MCF 10A (cell line): ENCODE measurements around the gene PTPRN2. TPM values are rescaled to one million over a fixed set of nuclear protein-coding genes. Genes with fewer than 3 reads are reported as not detected.

ENCODE experiments used
- BruUV-seq: library from RNA; stranded (reverse); fragments of 400-500 nt; replicated peaks from 2 replicates; lab custom pipeline; 2021; lab: Mats Ljungman, UMichigan
- CTCF ChIA-PET: fragments of 300-600 bp; sonication (Branson Sonifier 250); formaldehyde crosslinking; extraction: SDS; loops from one replicate; lab custom pipeline; 2021; ENCODE audit warnings: antibody characterized with exemption, inconsistent platforms; lab: Yijun Ruan, JAX
- POLR2A ChIA-PET: fragments of 300-600, 350-650 bp; sonication (Branson Sonifier 250); formaldehyde crosslinking; extraction: SDS; loops from one replicate; lab custom pipeline; 2020; ENCODE audit warnings: antibody characterized with exemption, inconsistent platforms; lab: Yijun Ruan, JAX
- DNase-seq: peaks from one replicate; pipeline ENCODE4 v3.0.0-alpha.2; 2018; ENCODE audit not compliant: unreplicated experiment
- H3K27ac Mint-ChIP-seq: one replicate; pipeline ENCODE4 v1.8.0; 2022; ENCODE audit warnings: mild to moderate bottlenecking, low read depth, mixed read lengths; ENCODE audit not compliant: unreplicated experiment
- H3K27me3 Mint-ChIP-seq: one replicate; pipeline ENCODE4 v1.8.0; 2022; ENCODE audit warnings: mixed read lengths; ENCODE audit not compliant: insufficient read depth, unreplicated experiment
- H3K36me3 Mint-ChIP-seq: one replicate; pipeline ENCODE4 v1.8.0; 2022; ENCODE audit warnings: mild to moderate bottlenecking, moderate library complexity, mixed read lengths; ENCODE audit not compliant: insufficient read depth, unreplicated experiment
- H3K4me1 Mint-ChIP-seq: one replicate; pipeline ENCODE4 v1.8.0; 2022; ENCODE audit warnings: mixed read lengths; ENCODE audit not compliant: insufficient read depth, unreplicated experiment
- H3K4me3 Mint-ChIP-seq: one replicate; pipeline ENCODE4 v1.8.0; 2022; ENCODE audit warnings: mild to moderate bottlenecking, moderate library complexity, mixed read lengths; ENCODE audit not compliant: unreplicated experiment
- H3K9me3 Mint-ChIP-seq: one replicate; pipeline ENCODE4 v1.8.0; 2022; ENCODE audit warnings: mixed read lengths; ENCODE audit not compliant: unreplicated experiment
- intact Hi-C: fragments of 100-400 bp; cut with micrococcal nuclease; formaldehyde crosslinking; loops from 2 replicates; pipeline ENCODE4 v1.14.1; 2022
- total RNA-seq: library from RNA; stranded (reverse); gene quantifications from 2 replicates; pipeline ENCODE4 v1.2.3, GENCODE V29; 2022
- TF ChIP-seq, protein P1 (sequence below): fragments of 200-600 bp; IDR thresholded peaks from one replicate; pipeline ENCODE4 v1.8.0; 2022; ENCODE audit warnings: antibody characterized with exemption, mild to moderate bottlenecking; ENCODE audit not compliant: unreplicated experiment

PTPRN2 gene
- total RNA-seq, 1 experiment from 2014 or later: 4.5 TPM

DNA sequence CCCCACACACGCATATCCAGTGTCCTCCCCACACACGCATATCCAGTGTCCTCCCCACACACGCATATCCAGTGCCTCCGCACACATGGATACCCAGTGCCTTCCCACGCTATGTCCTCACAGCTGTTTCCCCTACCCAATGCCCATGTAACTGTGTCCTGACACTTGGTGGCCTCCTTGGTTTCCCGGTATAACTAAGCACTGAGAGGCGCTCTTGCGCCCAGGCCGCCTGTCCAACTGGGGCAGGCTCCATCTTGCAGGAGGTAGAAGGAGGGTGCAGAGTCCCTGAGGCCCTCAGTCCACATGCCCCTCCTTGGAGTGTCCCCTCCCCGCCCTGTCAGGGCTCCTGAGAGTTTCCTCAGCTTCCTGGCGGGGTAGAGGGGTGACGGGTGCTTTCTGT lies 715.2 kb downstream of the PTPRN2 start:
- ChIA-PET POLR2A (no interaction called here), CTCF (no interaction called here)
- no peaks in the 10 kb centered on the region for H3K36me3 Mint-ChIP-seq
- H3K27ac Mint-ChIP-seq: no peak overlapping the region
- H3K4me3 Mint-ChIP-seq: no peak overlapping the region
- intact Hi-C loops: no loop called here
- BruUV-seq: no TSS peak
- TF ChIP-seq, protein P1, sequence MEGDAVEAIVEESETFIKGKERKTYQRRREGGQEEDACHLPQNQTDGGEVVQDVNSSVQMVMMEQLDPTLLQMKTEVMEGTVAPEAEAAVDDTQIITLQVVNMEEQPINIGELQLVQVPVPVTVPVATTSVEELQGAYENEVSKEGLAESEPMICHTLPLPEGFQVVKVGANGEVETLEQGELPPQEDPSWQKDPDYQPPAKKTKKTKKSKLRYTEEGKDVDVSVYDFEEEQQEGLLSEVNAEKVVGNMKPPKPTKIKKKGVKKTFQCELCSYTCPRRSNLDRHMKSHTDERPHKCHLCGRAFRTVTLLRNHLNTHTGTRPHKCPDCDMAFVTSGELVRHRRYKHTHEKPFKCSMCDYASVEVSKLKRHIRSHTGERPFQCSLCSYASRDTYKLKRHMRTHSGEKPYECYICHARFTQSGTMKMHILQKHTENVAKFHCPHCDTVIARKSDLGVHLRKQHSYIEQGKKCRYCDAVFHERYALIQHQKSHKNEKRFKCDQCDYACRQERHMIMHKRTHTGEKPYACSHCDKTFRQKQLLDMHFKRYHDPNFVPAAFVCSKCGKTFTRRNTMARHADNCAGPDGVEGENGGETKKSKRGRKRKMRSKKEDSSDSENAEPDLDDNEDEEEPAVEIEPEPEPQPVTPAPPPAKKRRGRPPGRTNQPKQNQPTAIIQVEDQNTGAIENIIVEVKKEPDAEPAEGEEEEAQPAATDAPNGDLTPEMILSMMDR: no peak
- no peak for DNase-seq
- no peaks in the 10 kb centered on the region for H3K27me3 Mint-ChIP-seq
- no peaks in the 10 kb centered on the region for H3K4me1 Mint-ChIP-seq
- H3K9me3 Mint-ChIP-seq: peaks cover 21% of the 10 kb centered on the region

DNA sequence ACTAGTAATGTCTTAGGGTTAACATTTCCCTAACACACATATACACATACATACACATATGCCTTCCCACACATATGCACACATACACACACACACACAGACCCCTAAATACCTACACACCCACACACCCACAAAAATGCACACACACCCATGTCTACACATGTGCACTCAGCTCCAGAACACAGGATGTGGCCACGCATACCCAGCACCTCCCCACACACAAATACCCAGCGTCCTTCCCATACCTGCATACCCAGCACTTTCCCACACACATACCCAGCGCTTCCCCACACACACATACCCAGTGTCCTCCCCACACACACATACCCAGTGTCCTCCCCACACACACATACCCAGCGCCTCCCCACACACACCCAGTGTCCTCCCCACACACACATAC lies 715.9 kb downstream of the PTPRN2 start:
- BruUV-seq: no TSS peak
- H3K4me1 Mint-ChIP-seq: no peaks in the 10 kb centered on the region
- peaks cover 21% of the 10 kb centered on the region for H3K9me3 Mint-ChIP-seq
- ChIA-PET POLR2A (interaction anchor here (0.7 kb wide), 2 partner anchors 16 to 1236 kb away, joined by 3 read pairs; no protein-coding TSS in a partner anchor), CTCF (interaction anchor here (0.6 kb wide), 1 partner anchor 454 kb away, joined by 3 read pairs; no protein-coding TSS in a partner anchor)
- H3K27ac Mint-ChIP-seq: no peak overlapping the region
- intact Hi-C loops: no loop called here
- H3K27me3 Mint-ChIP-seq: no peaks in the 10 kb centered on the region
- H3K4me3 Mint-ChIP-seq: no peak overlapping the region
- no peak for DNase-seq
- no peaks in the 10 kb centered on the region for H3K36me3 Mint-ChIP-seq
- TF ChIP-seq, protein P1: no peak

DNA sequence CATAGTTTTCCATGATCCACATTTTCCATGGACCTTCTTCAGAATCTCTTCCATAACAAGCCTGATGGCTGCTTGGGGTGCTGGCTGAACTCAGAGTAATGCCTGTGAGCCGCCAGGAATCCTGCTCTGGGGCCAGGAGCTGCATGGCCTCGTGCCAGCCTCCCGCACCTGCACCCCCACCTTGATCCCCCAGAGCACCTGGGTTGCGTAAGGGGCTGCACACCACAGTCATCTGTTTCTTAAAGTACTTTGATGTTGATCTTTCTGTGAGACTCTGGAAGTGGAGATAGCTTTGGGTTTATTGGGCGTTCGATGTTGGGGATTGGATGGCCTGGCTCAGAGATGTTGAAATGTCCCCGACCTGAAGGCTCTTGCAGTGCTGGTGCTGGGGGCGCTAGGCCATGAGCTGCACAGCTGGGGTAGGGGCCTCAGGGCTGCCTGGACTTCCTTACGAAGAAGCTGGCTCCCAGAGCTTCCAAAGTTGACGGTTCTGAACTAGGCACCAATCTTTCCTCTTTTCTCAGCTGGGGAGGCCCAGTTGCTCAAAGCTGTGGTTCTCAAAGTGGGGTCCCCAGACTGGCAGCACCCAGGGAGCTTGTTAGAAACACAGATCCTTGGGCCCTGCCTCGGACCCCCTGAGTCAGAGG lies 716.9 kb downstream of the PTPRN2 start:
- ChIA-PET CTCF (interaction anchor here (0.6 kb wide), 1 partner anchor 46 kb away, joined by 6 read pairs; no protein-coding TSS in a partner anchor), POLR2A (interaction anchor here (0.7 kb wide), 1 partner anchor 1235 kb away, joined by 3 read pairs; no protein-coding TSS in a partner anchor)
- Mint-ChIP-seq H3K4me1 (no peaks in the 10 kb centered on the region), H3K27ac (no peak overlapping the region), H3K36me3 (no peaks in the 10 kb centered on the region), H3K27me3 (no peaks in the 10 kb centered on the region), H3K9me3 (peaks cover 21% of the 10 kb centered on the region), H3K4me3 (no peak overlapping the region)
- BruUV-seq: no TSS peak
- no peak for DNase-seq
- TF ChIP-seq, protein P1: no peak
- intact Hi-C loops: no loop called here

DNA sequence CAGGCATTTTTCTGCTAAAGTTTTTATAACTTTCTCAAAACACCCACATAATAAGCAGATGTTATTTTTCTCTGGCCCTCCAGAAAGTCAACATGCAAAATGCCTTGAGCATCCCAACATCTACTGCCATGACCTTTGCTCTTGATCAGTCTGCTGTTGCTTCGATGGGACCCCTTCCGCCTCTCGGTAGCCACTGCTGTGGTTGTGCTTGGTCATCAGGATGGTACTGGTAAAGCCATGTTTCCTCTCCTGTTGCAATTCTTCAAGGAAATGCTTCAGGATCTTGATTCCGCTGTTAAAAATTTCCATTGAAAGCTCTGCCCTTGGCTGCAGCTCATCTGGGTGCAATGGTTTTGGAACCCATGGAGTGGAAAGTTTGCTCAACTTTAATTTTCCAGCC lies 717.8 kb downstream of the PTPRN2 start:
- no peak for DNase-seq
- TF ChIP-seq, protein P1: no peak
- Mint-ChIP-seq H3K9me3 (peaks cover 19% of the 10 kb centered on the region), H3K27ac (no peak overlapping the region), H3K4me3 (no peak overlapping the region), H3K27me3 (no peaks in the 10 kb centered on the region), H3K4me1 (no peaks in the 10 kb centered on the region), H3K36me3 (no peaks in the 10 kb centered on the region)
- CTCF ChIA-PET: no interaction called here
- POLR2A ChIA-PET: no interaction called here
- intact Hi-C loops: no loop called here
- BruUV-seq: no TSS peak
